ENCODE data around the gene NDUFC2.

GRCh38 chr11:78037825-78038620 lies 41.6 kb downstream of the NDUFC2 start:
- TF ChIP-seq CTCF (conservative IDR thresholded peaks at IDR 0.05; ENCODE audit: low read depth in 2 of 2) = no peak
- no peak for TF ChIP-seq ZNF331 (CRISPR knock-in tag; IDR thresholded peaks at IDR 0.05; ENCODE audit: low read depth)
- TF ChIP-seq CREB1 (CRISPR knock-in tag; IDR thresholded peaks at IDR 0.05; ENCODE audit: low read depth) = no peak
- no peak for TF ChIP-seq EZH2phosphoT487 (IDR thresholded peaks at IDR 0.05; ENCODE audit: unreplicated experiment)
- no peak for TF ChIP-seq JUNB (IDR thresholded peaks at IDR 0.05; ENCODE audit: unreplicated experiment)
- no peak for TF ChIP-seq EZH2 (IDR thresholded peaks at IDR 0.05; ENCODE audit: low read depth, unreplicated experiment)
